Activated CD8-positive, alpha-beta T cell treated with anti-CD3 and anti-CD28 coated beads for 36 hours (primary cell): ENCODE results near the gene TMOD1. TPM values are rescaled to one million over a fixed set of nuclear protein-coding genes. Genes with fewer than 3 reads are reported as not detected.

Source experiments
- ATAC-seq: fragments of 200-7000 bp; cut with Tn5 transposase; one replicate; pipeline ENCODE4 v1.10.0; 2021; ENCODE audit warnings: mild to moderate bottlenecking, moderate library complexity
- CTCF ChIA-PET: fragments of 350-600 bp; sonication (Branson Sonifier 250); formaldehyde crosslinking; loops from one replicate; lab custom pipeline; 2021; ENCODE audit warnings: antibody characterized with exemption; lab: Charles Lee
- POLR2A ChIA-PET: fragments of 350-600 bp; sonication (Branson Sonifier 250); formaldehyde crosslinking; loops from one replicate; lab custom pipeline; 2021; ENCODE audit warnings: antibody characterized with exemption; lab: Charles Lee
- DNase-seq: peaks from one replicate; pipeline ENCODE4 v3.0.0-alpha.2; 2020
- H3K27ac Mint-ChIP-seq: one replicate; pipeline ENCODE4 v1.8.0; 2021; ENCODE audit warnings: mild to moderate bottlenecking, mixed read lengths
- H3K27me3 Mint-ChIP-seq: one replicate; pipeline ENCODE4 v1.8.0; 2021; ENCODE audit warnings: mixed read lengths
- H3K36me3 Mint-ChIP-seq: one replicate; pipeline ENCODE4 v1.8.0; 2021; ENCODE audit warnings: low read depth, mixed read lengths
- H3K4me1 Mint-ChIP-seq: one replicate; pipeline ENCODE4 v1.8.0; 2021; ENCODE audit warnings: low read depth, mixed read lengths
- H3K4me3 Mint-ChIP-seq: one replicate; pipeline ENCODE4 v1.8.0; 2021; ENCODE audit warnings: mild to moderate bottlenecking, moderate library complexity, mixed read lengths
- H3K9me3 Mint-ChIP-seq: one replicate; pipeline ENCODE4 v1.8.0; 2021; ENCODE audit warnings: mixed read lengths
- CTCF ChIP-seq: fragments of 200-600 bp; IDR thresholded peaks from one replicate; pipeline ENCODE4 v1.8.0; 2022; ENCODE audit warnings: antibody characterized with exemption, mild to moderate bottlenecking
- intact Hi-C: fragments of 100-400 bp; cut with micrococcal nuclease; formaldehyde crosslinking; loops from one replicate; pipeline ENCODE4 v1.10.0; 2022
- total RNA-seq, 2 experiments: library from RNA; stranded (reverse); gene quantifications; one replicate each; pipeline ENCODE4 v1.2.3, GENCODE V29; 2021

The TMOD1 gene
- total RNA-seq, 2 experiments from 2014 or later, result 0.47 to 0.60 TPM

GRCh38 chr9:97567182-97567893 is 65.9 kb downstream of the TMOD1 start:
- ATAC-seq, result no peak
- DNase-seq, result no peak
- intact Hi-C loops, result no loop called here
- ChIA-PET CTCF (interaction anchor here (0.9 to 1.6 kb wide), 4 partner anchors 8 to 155 kb away, joined by 3 to 7 read pairs (median 4); no protein-coding TSS in a partner anchor), POLR2A (no interaction called here)
- no peak overlapping the region for H3K4me3 Mint-ChIP-seq
- no peaks in the 10 kb centered on the region for H3K27me3 Mint-ChIP-seq
- no peaks in the 10 kb centered on the region for H3K36me3 Mint-ChIP-seq
- no peak for TF ChIP-seq CTCF
- no peaks in the 10 kb centered on the region for H3K4me1 Mint-ChIP-seq
- H3K9me3 Mint-ChIP-seq, result no peaks in the 10 kb centered on the region
- no peak overlapping the region for H3K27ac Mint-ChIP-seq

GRCh38 chr9:97567894-97568202 is 66.4 kb downstream of the TMOD1 start:
- peak; percentile 56 for DNase-seq
- intact Hi-C loops, result no loop called here
- ATAC-seq, result no peak
- Mint-ChIP-seq H3K27me3 (no peaks in the 10 kb centered on the region), H3K4me1 (no peaks in the 10 kb centered on the region), H3K9me3 (no peaks in the 10 kb centered on the region), H3K27ac (no peak overlapping the region), H3K4me3 (no peak overlapping the region), H3K36me3 (no peaks in the 10 kb centered on the region)
- CTCF ChIA-PET, result interaction anchor here (1.2 to 1.5 kb wide), 2 partner anchors 48 to 155 kb away, joined by 3 to 5 read pairs; no protein-coding TSS in a partner anchor
- POLR2A ChIA-PET, result no interaction called here
- TF ChIP-seq CTCF, result no peak

- Mint-ChIP-seq H3K9me3 (no peaks in the 10 kb centered on the region), H3K27ac (no peak overlapping the region), H3K4me3 (no peak overlapping the region), H3K36me3 (no peaks in the 10 kb centered on the region), H3K4me1 (no peaks in the 10 kb centered on the region), H3K27me3 (no peaks in the 10 kb centered on the region)
- no peak for ATAC-seq
- intact Hi-C loops, result no loop called here
- POLR2A ChIA-PET, result no interaction called here
- no peak for TF ChIP-seq CTCF
- no peak for DNase-seq
- CTCF ChIA-PET, result interaction anchor here (1.0 to 1.4 kb wide), 3 partner anchors 30 to 47 kb away, joined by 3 to 6 read pairs (median 3); no protein-coding TSS in a partner anchor
Measured at GRCh38 chr9:97568461-97569275, 67.2 kb downstream of the TMOD1 start.

GRCh38 chr9:97570899-97571298 is 69.4 kb downstream of the TMOD1 start:
- H3K27ac Mint-ChIP-seq, result no peak overlapping the region
- intact Hi-C loops, result no loop called here
- ATAC-seq, result no peak
- H3K36me3 Mint-ChIP-seq, result no peaks in the 10 kb centered on the region
- no peak overlapping the region for H3K4me3 Mint-ChIP-seq
- ChIA-PET CTCF (interaction anchor here (1.0 to 2.2 kb wide), 2 partner anchors 28 to 45 kb away, joined by 3 to 6 read pairs; no protein-coding TSS in a partner anchor), POLR2A (no interaction called here)
- H3K9me3 Mint-ChIP-seq, result no peaks in the 10 kb centered on the region
- peaks cover 11% of the 10 kb centered on the region for H3K4me1 Mint-ChIP-seq
- TF ChIP-seq CTCF, result no peak
- no peak for DNase-seq
- peaks cover 2% of the 10 kb centered on the region for H3K27me3 Mint-ChIP-seq

GRCh38 chr9:97571664-97572063 is 70.2 kb downstream of the TMOD1 start:
- peaks cover 11% of the 10 kb centered on the region for H3K4me1 Mint-ChIP-seq
- ChIA-PET POLR2A (no interaction called here), CTCF (interaction anchor here (1.0 to 2.2 kb wide), 2 partner anchors 27 to 44 kb away, joined by 3 to 6 read pairs; no protein-coding TSS in a partner anchor)
- DNase-seq, result no peak
- H3K9me3 Mint-ChIP-seq, result no peaks in the 10 kb centered on the region
- ATAC-seq, result no peak
- no peak for TF ChIP-seq CTCF
- intact Hi-C loops, result no loop called here
- no peak overlapping the region for H3K27ac Mint-ChIP-seq
- H3K27me3 Mint-ChIP-seq, result peaks cover 2% of the 10 kb centered on the region
- no peak overlapping the region for H3K4me3 Mint-ChIP-seq
- H3K36me3 Mint-ChIP-seq, result no peaks in the 10 kb centered on the region
